SK-N-SH (cell line): Measurements from ENCODE around the gene PANK4.

Source experiments
- ELF1 ChIP-seq: IDR thresholded peaks from 2 replicates; pipeline ENCODE4 v1.4.0; 2012
- EZH2phosphoT487 ChIP-seq: fragments of 200-600 bp; sonication (generic); IDR thresholded peaks from 2 replicates; pipeline ENCODE4 v1.6.1; 2017; ENCODE audit warnings: low read depth, mixed run types, mild to moderate bottlenecking, antibody characterized with exemption, moderate library complexity, borderline replicate concordance
- GABPA ChIP-seq: IDR thresholded peaks from 2 replicates; pipeline ENCODE4 v1.4.0; 2012; ENCODE audit warnings: low read depth, mild to moderate bottlenecking
- JUND ChIP-seq: IDR thresholded peaks from 2 replicates; pipeline ENCODE4 v1.4.0; 2012
- MXI1 ChIP-seq: IDR thresholded peaks from 2 replicates; pipeline ENCODE4 v1.6.1; 2012; ENCODE audit warnings: mild to moderate bottlenecking, low read depth, low read length, improper control_type of control experiment
- RCOR1 ChIP-seq: fragments of 150-350 bp; IDR thresholded peaks from 2 replicates; pipeline ENCODE4 v1.6.1; 2017; ENCODE audit warnings: antibody characterized with exemption, low read length
- RXRA ChIP-seq: IDR thresholded peaks from 2 replicates; pipeline ENCODE4 v1.4.0; 2012; ENCODE audit warnings: low read depth, mild to moderate bottlenecking, borderline replicate concordance
- SMC3 ChIP-seq: IDR thresholded peaks from 2 replicates; pipeline ENCODE4 v1.6.1; 2012; ENCODE audit warnings: low read depth, low read length, improper control_type of control experiment
- TCF12 ChIP-seq: IDR thresholded peaks from 2 replicates; pipeline ENCODE4 v1.4.0; 2012
- TF ChIP-seq, protein P1 (sequence below): fragments of 200-600 bp; sonication (generic); IDR thresholded peaks from 2 replicates; pipeline ENCODE4 v1.6.1; 2017; ENCODE audit warnings: antibody characterized with exemption, mild to moderate bottlenecking, moderate library complexity
- TF ChIP-seq, protein P2 (sequence below): IDR thresholded peaks from 2 replicates; pipeline ENCODE4 v1.6.1; 2012; ENCODE audit warnings: mild to moderate bottlenecking, low read depth, low read length, moderate library complexity
- TF ChIP-seq, protein P3 (sequence below): fragments of 150-350 bp; IDR thresholded peaks from 2 replicates; pipeline ENCODE4 v1.6.1; 2017; ENCODE audit warnings: antibody characterized with exemption, low read length, low read depth, borderline replicate concordance

DNA sequence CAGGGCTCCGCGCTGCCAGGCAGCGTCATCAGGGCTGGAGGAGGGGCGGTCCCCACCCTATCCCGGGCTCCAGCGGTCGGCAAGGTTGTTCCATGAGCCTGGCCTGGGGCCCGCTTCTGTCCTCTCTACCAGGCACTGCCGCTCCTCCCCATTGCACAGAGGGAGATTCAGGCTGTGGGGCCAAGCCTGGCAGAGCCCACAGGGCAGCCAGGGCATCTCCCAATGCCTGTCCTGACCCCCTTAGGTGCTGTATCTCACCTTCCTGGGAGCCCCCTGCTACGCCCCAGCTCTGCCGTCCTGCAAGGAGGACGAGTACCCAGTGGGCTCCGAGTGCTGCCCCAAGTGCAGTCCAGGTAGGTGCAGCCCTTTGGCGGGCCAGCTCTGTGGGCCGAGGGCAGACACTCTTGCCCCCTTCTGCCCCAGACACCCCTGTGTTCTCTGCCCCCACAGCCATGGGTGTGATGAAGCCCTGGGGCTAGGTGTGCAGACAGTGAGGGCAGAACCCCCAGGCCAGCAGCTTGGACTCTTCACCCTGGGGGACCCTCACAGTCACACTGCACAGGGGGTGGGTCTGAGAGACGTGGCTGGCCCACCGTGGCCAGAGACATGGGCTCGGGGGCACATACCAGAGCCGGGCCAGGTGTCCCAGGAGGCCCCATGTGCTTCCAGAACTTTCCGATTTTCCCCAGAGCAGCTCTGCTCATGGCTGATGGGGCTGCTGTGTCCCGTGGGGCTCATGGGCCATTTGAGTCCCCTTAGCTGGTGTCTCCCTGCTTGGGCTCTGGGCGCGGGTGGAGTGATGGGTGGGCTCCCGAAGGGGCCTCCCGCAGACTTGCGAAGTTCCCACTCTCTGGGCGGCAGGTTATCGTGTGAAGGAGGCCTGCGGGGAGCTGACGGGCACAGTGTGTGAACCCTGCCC is 31.3 kb upstream of the PANK4 start:
- TF ChIP-seq, protein P1, sequence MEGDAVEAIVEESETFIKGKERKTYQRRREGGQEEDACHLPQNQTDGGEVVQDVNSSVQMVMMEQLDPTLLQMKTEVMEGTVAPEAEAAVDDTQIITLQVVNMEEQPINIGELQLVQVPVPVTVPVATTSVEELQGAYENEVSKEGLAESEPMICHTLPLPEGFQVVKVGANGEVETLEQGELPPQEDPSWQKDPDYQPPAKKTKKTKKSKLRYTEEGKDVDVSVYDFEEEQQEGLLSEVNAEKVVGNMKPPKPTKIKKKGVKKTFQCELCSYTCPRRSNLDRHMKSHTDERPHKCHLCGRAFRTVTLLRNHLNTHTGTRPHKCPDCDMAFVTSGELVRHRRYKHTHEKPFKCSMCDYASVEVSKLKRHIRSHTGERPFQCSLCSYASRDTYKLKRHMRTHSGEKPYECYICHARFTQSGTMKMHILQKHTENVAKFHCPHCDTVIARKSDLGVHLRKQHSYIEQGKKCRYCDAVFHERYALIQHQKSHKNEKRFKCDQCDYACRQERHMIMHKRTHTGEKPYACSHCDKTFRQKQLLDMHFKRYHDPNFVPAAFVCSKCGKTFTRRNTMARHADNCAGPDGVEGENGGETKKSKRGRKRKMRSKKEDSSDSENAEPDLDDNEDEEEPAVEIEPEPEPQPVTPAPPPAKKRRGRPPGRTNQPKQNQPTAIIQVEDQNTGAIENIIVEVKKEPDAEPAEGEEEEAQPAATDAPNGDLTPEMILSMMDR = no peak
- TF ChIP-seq, protein P2, sequence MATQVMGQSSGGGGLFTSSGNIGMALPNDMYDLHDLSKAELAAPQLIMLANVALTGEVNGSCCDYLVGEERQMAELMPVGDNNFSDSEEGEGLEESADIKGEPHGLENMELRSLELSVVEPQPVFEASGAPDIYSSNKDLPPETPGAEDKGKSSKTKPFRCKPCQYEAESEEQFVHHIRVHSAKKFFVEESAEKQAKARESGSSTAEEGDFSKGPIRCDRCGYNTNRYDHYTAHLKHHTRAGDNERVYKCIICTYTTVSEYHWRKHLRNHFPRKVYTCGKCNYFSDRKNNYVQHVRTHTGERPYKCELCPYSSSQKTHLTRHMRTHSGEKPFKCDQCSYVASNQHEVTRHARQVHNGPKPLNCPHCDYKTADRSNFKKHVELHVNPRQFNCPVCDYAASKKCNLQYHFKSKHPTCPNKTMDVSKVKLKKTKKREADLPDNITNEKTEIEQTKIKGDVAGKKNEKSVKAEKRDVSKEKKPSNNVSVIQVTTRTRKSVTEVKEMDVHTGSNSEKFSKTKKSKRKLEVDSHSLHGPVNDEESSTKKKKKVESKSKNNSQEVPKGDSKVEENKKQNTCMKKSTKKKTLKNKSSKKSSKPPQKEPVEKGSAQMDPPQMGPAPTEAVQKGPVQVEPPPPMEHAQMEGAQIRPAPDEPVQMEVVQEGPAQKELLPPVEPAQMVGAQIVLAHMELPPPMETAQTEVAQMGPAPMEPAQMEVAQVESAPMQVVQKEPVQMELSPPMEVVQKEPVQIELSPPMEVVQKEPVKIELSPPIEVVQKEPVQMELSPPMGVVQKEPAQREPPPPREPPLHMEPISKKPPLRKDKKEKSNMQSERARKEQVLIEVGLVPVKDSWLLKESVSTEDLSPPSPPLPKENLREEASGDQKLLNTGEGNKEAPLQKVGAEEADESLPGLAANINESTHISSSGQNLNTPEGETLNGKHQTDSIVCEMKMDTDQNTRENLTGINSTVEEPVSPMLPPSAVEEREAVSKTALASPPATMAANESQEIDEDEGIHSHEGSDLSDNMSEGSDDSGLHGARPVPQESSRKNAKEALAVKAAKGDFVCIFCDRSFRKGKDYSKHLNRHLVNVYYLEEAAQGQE = no peak
- TF ChIP-seq GABPA = no peak
- no peak for TF ChIP-seq EZH2phosphoT487
- TF ChIP-seq ELF1 = no peak
- TF ChIP-seq JUND = no peak
- TF ChIP-seq SMC3 = no peak
- TF ChIP-seq MXI1 = no peak
- TF ChIP-seq, protein P3, sequence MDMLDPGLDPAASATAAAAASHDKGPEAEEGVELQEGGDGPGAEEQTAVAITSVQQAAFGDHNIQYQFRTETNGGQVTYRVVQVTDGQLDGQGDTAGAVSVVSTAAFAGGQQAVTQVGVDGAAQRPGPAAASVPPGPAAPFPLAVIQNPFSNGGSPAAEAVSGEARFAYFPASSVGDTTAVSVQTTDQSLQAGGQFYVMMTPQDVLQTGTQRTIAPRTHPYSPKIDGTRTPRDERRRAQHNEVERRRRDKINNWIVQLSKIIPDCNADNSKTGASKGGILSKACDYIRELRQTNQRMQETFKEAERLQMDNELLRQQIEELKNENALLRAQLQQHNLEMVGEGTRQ = no peak
- no peak for TF ChIP-seq TCF12
- TF ChIP-seq RCOR1 = no peak
- no peak for TF ChIP-seq RXRA
